Activated CD4-positive, alpha-beta T cell treated with anti-CD3 and anti-CD28 coated beads for 48 hours (primary cell): Measurements from ENCODE around the gene GRM7.

ENCODE experiments used
- DNase-seq: peaks from one replicate; pipeline ENCODE4 v3.0.0-alpha.2; 2020

Gene GRM7

GRCh38 chr3:7744850-7745249, 883.9 kb downstream of the GRM7 start:
- no peak for DNase-seq

DNA sequence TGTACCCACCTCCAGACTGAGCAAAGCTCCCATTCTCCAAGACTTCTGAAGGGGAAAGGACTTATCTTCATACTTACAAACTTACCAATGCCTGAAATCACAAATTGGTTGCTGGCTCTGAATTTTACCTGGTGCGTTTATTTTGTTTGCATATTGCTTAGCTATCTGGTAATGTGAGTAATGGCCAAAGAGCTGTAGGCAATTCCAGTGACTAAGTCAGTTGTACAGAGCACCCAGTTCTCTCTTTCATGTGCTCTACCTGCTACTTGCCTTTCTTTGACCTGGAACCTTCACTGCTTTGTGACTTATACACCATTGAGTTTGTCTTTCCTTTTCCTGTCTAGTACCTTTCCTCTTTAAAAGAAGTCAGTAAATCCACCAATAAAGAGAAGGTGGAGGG, 884.8 kb downstream of the GRM7 start:
- DNase-seq = no peak

- DNase-seq = no peak
These were observed 889.2 kb downstream of the GRM7 start for GRCh38 chr3:7749931-7750695.

GRCh38 chr3:7752005-7752404, 891.1 kb downstream of the GRM7 start:
- no peak for DNase-seq

- DNase-seq = no peak
These were observed 893.9 kb downstream of the GRM7 start for GRCh38 chr3:7754653-7755441.

DNA sequence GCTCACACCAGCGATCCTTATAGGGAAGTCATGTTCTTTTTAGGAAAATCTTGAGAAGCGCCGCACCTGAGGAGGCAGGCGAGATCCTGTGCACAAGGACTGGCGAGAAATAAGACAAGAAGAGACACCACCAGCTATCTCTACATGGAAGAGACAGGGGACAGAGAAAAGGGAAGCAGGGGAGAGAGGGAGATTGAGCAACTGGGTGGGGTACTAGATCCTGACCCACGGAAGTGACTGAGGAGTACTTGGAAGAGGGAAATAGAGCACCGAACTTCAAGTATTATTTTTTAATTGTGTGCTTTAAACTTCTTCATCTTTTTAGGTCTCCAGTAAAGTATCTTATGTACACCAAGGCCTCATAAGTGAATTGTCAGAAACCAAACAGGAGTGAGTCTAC, 898.7 kb downstream of the GRM7 start:
- no peak for DNase-seq

GRCh38 chr3:7760718-7761117, 899.8 kb downstream of the GRM7 start:
- no peak for DNase-seq

- no peak for DNase-seq
These were observed 903.2 kb downstream of the GRM7 start for GRCh38 chr3:7764115-7764514.

- no peak for DNase-seq
These were observed 905.6 kb downstream of the GRM7 start for GRCh38 chr3:7766530-7766929.

DNA sequence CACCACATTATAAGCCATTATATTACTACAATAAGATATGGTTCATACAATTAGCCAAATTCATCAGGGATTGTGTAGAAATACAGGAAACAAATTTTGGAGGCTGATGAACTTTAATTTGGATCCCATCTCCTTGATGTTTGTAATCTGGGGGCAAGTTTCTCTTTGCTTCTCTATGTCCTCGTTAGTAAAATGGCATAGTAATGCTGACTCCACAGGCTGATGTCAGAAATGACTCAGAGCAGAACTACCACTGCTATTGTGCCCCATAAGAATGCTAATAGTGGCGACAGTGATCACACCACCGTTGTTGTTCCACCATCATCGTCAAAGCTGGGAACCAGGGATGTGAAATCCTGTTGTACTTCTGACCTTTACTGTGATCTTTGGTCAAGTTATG, 918.4 kb downstream of the GRM7 start:
- DNase-seq = no peak

DNA sequence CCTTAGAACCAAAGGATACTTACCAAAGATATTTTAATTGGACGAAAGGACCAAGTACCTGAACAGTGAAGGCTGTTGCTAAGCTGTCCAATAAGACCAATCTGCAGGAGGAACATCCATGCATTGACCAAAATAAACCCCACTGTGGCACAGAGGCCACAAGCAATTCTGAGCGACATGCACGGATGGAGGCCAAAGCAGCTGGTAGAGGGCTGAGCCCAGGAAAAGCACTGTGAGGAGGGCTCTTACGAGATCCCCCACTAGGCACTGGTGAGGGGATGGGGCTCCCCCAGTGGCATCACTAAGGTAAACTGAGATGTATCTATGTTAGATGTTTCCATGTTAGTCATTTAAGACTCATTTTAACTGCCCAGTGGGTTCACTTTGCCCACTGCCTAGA, 920.5 kb downstream of the GRM7 start:
- DNase-seq = no peak

DNA sequence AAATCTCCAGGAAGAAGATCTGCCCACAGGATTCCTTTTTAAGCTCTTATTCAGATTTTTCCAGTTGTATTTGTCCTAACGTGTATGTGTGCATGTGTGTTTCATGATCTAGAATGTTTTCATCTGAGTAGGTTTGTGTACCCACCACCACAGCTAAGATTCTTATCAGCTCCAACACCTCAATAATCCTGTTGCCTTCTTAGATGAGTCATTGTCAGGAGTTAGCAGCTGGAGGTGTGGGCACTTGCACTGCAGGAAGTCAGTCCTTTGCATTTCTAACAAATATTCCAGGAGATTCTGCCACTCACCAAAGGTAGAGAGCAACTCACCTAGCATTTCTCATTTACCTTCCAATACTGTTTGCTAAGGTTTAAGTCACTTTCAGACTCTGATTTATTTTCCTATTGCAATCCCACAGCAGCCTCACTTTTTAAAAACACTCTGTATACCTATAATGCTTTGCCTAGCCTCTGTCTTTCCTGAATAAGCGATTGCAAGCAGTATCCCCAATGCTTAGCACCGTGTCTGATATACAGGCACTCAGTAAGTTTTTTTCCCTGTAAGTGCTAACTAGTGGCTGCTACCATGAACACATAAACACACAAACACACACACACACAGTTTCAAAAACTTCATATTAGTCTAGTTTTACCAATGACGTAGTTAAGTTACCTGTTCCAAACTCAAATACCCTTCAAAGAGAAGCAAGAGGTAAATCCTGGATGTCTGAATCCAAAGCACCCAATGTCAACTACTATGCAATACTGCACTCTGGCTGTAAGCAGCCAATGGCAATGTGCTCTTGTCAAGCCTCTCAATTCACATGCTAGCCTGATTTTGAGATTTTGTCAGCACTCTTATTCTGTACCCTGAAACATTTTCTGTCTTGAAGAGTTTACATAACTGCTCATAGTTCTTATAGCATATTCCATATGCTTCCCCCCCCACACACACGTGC, 927.2 kb downstream of the GRM7 start:
- DNase-seq = no peak

DNA sequence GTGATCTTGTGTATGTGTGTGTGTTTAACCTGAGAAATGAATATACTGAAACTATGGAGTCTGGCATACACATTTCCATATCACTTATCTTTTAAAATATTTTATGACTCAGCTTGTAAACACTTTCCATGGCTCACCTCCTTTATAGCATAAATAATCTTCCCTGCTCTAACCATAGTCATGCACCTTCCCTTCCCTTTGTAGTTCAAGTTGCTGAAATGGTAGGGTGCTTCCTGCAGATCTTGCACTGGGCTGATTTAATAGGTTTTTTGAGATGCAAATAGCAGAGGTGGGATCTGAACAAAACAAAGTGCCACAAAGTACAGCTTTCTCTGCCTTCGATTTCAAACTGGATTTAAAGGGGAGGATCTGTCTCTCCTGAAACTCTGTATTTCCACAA, 928.0 kb downstream of the GRM7 start:
- no peak for DNase-seq

DNA sequence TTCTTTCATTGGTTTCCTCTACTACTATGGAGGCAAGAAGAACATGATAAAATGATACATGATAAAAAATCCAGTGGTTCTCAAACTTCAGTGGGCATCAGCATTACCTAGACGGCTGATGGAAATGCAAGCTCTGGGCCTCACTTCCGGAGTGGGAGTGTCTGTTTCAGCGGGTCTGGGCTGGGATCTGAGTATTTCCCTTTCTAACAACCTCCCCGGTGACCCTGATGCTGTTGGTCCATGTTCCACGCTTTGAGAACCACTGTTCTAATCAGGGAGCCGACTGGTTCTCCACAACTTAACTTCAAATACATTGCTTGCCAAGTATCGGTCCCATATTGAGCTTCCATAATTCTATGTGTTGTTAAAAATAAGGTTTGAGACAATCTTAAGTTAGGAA, 928.4 kb downstream of the GRM7 start:
- DNase-seq = no peak

DNA sequence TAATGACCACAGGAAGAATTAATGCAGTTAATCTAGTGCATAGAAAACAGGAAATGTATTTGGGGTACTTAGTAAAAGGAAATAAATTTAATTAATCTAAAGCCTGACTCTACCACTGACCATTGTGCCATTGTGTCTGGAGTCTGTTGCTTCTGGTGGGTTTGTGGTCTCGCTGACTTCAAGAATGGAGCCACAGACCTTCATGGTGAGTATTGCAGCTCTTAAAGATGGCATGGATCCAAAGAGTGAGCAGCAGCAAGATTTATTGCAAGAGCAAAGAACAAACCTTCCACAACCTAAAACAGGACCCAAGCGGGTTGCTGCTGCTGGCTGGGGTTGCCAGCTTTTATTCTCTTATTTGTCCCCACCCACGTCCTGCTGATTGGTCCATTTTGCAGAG, 929.2 kb downstream of the GRM7 start:
- DNase-seq = no peak
